ENCODE results near the gene GOPC.
A peak's percentile ranks its signal among the peaks of the same experiment; 100 is the strongest.

GOPC gene

GRCh38 chr6:117595099-117595923, 7.0 kb downstream of the GOPC start:
- no peak for DNase-seq

- DNase-seq = no peak
Observed at GRCh38 chr6:117592983-117593759, 9.1 kb downstream of the GOPC start.

DNA sequence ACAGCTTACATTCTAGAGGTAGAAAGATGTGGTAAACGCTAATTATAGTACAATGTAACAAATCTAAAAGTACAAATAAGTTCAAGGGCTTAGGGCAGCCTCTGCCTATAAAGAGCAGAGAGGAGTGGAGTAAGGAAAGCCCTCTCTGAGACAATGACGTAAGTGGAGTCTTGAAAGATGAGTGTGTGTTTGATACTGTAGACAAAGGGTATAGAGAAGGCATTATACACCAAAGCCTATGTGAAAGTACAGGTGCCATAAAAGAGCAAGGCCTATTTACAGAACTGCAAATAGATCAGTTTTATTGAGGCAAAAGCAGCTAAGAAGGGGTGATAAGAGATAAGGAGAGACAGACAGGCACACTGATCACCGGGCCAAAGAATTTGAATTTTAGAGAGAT, 10.9 kb downstream of the GOPC start:
- DNase-seq = no peak

GRCh38 chr6:117590447-117590846, 11.9 kb downstream of the GOPC start:
- no peak for DNase-seq

DNA sequence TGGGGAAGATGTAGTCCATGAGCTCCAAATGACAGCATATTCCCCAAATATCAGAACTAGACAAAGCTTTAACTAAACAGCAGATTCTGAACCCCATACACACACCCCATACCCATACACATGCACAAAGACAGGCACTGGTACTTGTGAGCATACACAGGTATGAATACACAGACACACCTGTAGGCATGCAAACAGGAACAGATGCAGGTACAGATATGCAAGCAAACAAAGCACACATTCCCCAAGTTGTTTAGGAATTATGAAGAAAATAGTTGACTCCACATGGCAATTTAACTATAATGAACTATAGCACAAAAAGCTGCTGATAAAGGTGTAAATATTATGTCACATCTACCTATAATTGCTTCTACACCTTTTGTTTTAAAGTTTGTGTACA, 16.7 kb downstream of the GOPC start:
- no peak for DNase-seq

DNA sequence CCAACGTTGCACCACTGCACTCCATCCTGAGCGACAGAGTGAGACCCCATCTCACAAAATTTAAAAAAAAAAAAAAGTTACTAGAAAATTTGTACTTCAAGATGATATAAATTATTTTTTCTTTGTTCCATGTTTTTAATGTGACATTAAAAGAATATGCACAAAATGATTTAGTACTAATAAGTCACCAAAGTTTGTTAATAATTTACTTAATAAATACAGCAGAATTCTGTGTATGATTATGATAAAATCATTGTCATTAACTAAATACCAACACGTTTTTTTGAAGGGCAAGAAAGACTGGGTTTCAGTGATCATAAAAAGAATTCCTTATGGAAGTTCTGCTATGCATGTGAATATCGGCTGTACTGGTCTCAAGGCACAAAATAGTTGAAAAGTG, 28.1 kb downstream of the GOPC start:
- DNase-seq = no peak

DNA sequence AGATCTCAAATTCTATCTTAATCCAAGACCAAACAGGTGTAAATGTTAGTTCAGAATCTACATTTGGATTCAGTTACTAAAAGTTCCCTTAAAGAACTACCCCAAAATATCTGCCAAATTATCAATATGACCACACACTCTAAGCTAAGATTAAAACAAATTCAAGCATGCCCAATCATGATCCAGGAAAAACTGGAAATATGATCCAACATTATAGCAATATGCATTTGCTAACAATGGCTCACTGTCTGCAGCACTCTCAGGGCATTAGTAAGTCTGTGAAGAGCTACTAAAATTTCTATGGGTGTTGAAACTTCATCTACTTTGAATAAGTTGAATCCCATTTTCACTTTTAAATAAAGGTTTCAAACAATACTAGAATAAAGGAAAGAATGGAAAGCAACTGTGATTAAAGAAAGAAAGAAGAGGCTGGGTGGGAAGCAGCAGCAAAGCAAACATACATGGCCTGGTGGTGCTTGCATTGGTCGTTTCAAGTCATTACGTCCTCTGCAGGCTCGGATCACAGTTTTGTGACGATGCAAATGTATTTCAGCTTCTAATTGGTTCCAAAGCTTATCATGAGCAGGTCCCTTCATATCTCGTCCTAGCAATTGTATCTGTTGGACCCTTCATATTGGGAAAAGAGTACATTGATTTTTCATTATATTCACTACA, 29.2 kb downstream of the GOPC start:
- no peak for DNase-seq

- no peak for DNase-seq
Observed at GRCh38 chr6:117568831-117569410, 33.4 kb downstream of the GOPC start.

DNA sequence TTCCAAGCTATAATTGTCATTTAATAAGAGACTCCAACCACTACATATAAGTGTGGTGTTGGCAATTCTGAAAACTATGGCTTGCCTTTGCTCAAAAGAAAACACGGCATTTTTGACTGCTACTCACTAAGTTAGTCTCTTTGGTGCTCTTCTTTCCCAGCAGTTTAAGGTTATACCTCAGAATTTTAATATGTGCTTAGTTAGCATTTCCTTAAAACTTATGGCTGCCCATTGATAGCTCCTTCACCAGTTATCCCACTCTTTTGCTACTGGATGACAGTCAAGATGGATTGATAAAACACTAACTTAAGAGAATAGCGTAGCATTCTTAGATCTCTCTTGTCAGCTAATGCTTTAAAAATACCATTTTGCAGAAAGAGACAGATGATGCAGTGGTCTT, 34.1 kb downstream of the GOPC start:
- DNase-seq = no peak

- no peak for DNase-seq
Observed at GRCh38 chr6:117564681-117565080, 37.6 kb downstream of the GOPC start.

- DNase-seq = no peak
Observed at GRCh38 chr6:117561128-117561527, 41.2 kb downstream of the GOPC start.

DNA sequence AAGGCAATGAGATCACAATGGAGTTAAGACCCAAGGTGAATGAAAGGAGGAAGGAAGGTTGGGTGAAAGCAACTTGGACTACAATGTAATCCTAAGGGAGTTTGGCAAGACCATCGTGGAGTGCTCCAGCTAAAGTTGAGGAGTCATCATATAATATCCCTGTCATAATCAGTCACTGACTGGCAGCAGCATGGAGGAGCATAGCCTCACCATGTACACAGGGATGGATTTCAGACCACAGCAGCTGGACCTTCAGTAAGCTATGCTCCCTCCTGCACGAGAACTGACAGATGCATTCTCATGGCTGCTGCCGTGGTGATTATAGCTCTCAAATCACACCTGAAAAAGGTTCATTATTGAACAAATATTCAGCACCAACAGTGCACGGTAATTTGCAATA, 43.0 kb downstream of the GOPC start:
- peak; percentile 21 for DNase-seq

DNA sequence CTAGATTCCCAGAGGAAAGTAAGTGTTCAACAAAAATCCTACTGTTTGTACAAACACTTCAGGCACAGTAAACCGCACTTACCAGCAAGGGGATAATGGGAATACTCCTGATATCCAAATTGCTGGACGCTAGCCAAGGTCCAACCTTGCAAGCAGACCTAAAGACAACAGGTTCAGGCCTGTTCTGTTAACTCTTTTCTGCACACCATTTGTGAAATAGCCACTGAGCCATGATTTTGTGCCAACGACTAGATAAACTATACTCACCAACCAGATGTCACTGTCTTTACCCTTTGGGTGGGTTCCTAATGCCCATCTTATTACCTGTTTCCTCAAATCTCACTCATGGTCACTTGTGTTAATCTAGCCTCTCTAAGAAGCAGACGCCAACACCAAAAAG, 43.5 kb downstream of the GOPC start:
- no peak for DNase-seq

- no peak for DNase-seq
Observed at GRCh38 chr6:117557951-117558350, 44.4 kb downstream of the GOPC start.

DNA sequence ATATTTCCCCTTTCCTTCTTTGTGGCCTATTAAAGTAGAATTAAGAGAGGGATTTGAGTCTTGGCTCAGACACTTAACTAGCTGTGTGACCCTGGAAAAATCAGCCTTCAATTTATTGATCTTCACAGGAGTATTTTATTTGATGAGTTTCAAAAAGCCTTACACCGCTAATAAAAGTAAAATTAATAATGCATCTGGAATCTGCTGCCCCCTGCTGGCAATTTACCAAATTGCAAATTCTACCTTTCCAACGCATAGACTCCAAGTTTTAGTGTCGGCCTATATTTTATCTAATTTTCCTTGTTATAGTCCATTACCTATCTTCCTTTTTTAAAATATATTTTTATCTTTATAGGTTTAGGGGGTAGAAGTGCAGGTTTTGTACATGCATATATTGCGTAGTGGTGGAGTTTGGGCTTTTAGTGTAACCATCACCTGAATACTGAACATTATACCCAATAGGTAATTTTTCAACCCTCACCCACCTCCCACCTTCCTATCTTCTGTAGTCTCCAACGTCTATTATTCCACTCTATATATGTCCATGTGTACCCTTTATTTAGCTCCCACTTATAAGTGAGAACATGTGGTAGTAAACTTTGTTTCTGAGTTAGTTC, 46.3 kb downstream of the GOPC start:
- peak; percentile 39 for DNase-seq

GRCh38 chr6:117555262-117555849, 47.0 kb downstream of the GOPC start:
- no peak for DNase-seq

DNA sequence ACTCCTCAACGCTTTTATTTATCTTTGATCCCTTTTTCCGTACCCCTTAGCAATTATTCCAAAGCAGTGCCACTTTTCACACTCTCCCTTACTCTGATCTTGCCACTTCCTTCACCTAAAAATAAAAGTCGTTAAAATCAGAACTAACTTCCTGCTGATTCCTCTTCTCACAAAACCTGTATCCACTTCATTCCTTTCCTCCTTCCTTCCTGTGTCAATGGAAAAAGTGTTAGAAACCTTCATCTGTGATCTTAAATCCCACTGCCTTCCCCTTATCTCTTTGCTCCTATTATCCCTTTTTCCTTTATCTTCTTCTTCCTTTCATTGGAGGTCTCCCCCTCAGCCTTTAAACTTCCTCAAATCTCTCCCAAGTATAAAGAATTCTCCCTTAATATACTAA, 49.2 kb downstream of the GOPC start:
- DNase-seq = no peak

- DNase-seq = no peak
Observed at GRCh38 chr6:117552618-117553017, 49.7 kb downstream of the GOPC start.

- DNase-seq = no peak
Observed at GRCh38 chr6:117550618-117551242, 51.6 kb downstream of the GOPC start.

GRCh38 chr6:117550078-117550600, 52.2 kb downstream of the GOPC start:
- no peak for DNase-seq

DNA sequence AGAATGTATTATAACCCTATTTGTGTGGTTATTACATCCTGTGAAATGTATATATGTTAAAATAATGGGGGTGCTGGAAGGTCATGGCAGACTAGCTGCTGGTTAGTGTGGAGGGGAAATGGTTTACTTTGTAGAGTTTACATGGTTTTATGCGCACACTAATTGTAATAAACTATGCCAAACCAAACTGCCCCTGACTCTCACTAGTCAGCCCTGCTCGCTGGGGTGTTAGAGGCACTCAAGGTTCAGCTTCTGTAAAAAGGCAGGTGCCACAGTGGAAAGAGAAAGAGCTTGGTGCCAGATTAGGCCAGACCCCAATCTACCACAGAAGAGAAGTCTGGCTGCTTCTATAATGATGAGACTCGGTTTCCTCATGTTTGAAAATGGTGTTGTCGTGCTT, 52.7 kb downstream of the GOPC start:
- DNase-seq = no peak

- DNase-seq = no peak
Observed at GRCh38 chr6:117548797-117549301, 53.5 kb downstream of the GOPC start.

Measured in right hindlimb (tissue), 1 donor.